AG04449 (cell line): ENCODE data around the gene UACA.

ENCODE experiments used
- CTCF ChIA-PET: fragments of 350-600 bp; formaldehyde crosslinking; extraction: SDS; loops from one replicate; lab custom pipeline; 2021; ENCODE audit warnings: antibody characterized with exemption; lab: Yijun Ruan, JAX
- POLR2A ChIA-PET: fragments of 400-600, 350-600 bp; formaldehyde crosslinking; extraction: SDS; loops from one replicate; lab custom pipeline; 2020; ENCODE audit warnings: antibody characterized with exemption, inconsistent platforms; lab: Yijun Ruan, JAX
- DNase-seq: peaks from one replicate; pipeline ENCODE4 v3.0.0-alpha.2; 2010; ENCODE audit warnings: low read depth, low spot score
- H3K4me3 ChIP-seq: 2 replicates; pipeline ENCODE4 v1.5.1; 2011; ENCODE audit warnings: low read depth, mild to moderate bottlenecking, control low read depth, low read length
- TF ChIP-seq, protein P1 (sequence below): IDR thresholded peaks from one replicate; pipeline ENCODE4 v1.5.1; 2011; ENCODE audit warnings: mild to moderate bottlenecking, moderate library complexity, low read length, control low read depth, inconsistent platforms; ENCODE audit not compliant: insufficient read depth; ENCODE audit errors: missing control alignments

Gene UACA

DNA sequence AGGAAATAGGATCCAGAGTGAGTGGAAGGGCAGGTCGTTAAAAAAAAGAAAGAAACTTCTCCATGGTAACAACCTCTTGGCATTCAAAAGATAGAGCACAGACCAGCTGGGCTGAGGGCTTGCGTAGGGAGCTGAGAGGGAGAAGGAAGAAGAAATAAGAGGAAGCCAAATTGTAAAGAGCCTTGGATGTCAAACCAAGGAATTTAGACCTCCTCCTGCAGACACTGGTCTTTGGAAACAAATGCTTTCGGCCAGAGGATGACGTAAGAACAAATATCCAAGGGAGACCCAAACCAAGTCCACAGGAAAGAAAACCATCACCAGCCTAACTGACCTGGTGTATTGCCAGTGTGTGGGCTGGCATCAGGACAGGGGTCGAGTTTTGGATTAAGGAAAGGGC is 155.2 kb downstream of the UACA start:
- ChIA-PET CTCF (interaction anchor here (1.5 kb wide), 1 partner anchor 10 kb away, joined by 5 read pairs; no protein-coding TSS in a partner anchor), POLR2A (no interaction called here)
- TF ChIP-seq, protein P1, sequence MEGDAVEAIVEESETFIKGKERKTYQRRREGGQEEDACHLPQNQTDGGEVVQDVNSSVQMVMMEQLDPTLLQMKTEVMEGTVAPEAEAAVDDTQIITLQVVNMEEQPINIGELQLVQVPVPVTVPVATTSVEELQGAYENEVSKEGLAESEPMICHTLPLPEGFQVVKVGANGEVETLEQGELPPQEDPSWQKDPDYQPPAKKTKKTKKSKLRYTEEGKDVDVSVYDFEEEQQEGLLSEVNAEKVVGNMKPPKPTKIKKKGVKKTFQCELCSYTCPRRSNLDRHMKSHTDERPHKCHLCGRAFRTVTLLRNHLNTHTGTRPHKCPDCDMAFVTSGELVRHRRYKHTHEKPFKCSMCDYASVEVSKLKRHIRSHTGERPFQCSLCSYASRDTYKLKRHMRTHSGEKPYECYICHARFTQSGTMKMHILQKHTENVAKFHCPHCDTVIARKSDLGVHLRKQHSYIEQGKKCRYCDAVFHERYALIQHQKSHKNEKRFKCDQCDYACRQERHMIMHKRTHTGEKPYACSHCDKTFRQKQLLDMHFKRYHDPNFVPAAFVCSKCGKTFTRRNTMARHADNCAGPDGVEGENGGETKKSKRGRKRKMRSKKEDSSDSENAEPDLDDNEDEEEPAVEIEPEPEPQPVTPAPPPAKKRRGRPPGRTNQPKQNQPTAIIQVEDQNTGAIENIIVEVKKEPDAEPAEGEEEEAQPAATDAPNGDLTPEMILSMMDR: no peak
- no peak for DNase-seq
- H3K4me3 ChIP-seq: no peak overlapping the region

DNA sequence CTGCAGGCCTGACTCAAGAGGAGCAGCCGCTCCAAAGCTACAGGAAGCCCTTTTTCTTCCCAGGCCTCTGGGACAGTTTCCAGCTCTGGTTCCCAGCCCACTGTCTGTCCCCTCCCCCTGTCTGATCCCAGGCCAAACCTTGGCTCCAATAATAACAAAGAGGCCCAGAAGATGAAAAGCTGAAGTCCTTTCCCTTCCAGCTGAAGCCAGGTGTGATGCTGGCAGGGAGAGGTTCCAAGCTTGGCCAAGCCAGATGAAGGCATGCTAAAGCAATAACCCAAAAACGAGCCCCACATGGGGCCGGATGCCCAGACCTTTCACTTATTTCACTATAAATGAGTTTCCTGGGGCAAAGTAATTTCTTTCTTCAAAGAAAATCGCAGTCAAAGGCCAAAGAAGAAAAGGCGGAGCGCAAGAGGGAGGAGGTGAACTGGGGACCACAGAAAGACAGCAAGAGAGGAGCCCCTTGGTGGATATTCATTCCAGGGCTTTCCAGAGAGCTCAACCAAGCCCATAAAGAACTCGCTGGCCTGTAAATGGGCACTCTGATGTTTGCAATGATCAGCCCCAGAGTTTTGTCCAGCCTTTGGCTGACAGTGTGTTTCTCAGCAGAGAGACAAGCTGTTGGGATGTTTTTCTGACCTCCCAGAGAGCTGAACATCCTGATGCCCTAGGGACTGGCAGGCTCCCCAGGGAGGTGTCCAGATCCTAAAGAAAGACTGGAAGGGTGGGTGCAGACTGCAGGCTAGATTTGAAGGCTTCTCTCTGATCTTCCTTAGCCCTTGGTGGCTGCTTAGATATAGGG is 157.6 kb downstream of the UACA start:
- TF ChIP-seq, protein P1: no peak
- CTCF ChIA-PET: interaction anchor here (0.9 to 2.7 kb wide), 6 partner anchors 26 to 206 kb away, joined by 3 to 9 read pairs (median 3); no protein-coding TSS in a partner anchor

DNA sequence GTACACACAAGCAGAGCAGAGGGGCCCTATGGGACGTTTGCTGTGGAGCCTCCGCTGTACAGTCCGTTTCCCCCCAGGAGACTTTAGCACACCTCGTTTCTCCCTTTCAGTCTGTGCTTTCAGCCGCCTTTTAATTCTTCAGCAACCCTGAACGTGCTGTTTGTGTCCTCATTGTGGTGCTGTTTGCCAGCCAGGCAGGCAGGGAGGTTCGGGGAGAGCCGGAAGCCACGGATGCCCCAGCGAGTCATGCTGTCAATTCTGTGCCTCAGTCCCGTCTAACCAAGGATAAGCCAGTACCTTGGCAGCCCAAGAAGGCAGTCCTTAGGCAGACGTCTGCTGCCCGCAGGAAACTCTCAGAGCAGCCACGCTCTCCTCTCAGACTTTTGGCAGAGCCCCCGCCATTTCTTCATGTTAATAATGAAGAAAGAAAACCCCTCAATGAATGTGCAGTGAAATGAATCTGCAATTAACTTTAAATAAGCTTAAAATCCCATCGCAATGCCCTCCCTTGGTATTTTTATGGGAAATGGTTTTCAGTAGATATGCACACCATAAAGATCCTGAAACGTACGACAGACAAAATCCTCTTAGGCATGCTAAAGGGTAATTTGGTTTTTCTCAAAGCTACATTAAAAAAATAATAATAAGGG is 158.6 kb downstream of the UACA start:
- DNase-seq: no peak
- POLR2A ChIA-PET: no interaction called here
- CTCF ChIA-PET: interaction anchor here (0.9 to 2.7 kb wide), 4 partner anchors 36 to 207 kb away, joined by 3 to 9 read pairs (median 4); no protein-coding TSS in a partner anchor
- H3K4me3 ChIP-seq: no peak overlapping the region
- TF ChIP-seq, protein P1: no peak

More for the DNA sequence above, 157.6 kb downstream of the UACA start:
- DNase-seq: no peak
- no peak overlapping the region for H3K4me3 ChIP-seq
- POLR2A ChIA-PET: no interaction called here
